ENCODE results near the gene MCM10. TPM values are rescaled to one million over a fixed set of nuclear protein-coding genes. Genes with fewer than 3 reads are reported as not detected.
A peak's percentile ranks its signal among the peaks of the same experiment; 100 is the strongest.

The MCM10 gene
- total and polyA plus RNA-seq, 2 of the 4 experiments (the other 2 are of a cell fraction): 5.4 to 11.8 TPM

GRCh38 chr10:13160934-13161856 lies at the start of gene MCM10 (continued):
- TF ChIP-seq MAZ (IDR thresholded peaks at IDR 0.05; ENCODE audit: borderline replicate concordance, low read depth, low read length): peak; percentile 70
- peak; percentile 69 for TF ChIP-seq SMC3 (IDR thresholded peaks at IDR 0.05; ENCODE audit: low read depth, low read length)
- 0 out of 2 replicates have a peak, but pooled peaks have one; percentile 49 for TF ChIP-seq RFX5 (IDR thresholded peaks at IDR 0.05; ENCODE audit: low read depth, low read length)
- TF ChIP-seq USF2 (IDR thresholded peaks at IDR 0.05; ENCODE audit: low read depth, low read length): peak; percentile 55; the same call in 1 of the 2 replicates

Measured in IMR-90 (cell line).